Esophagus squamous epithelium (tissue), 5 donors: ENCODE measurements around the gene CPS1. TPM values are rescaled to one million over a fixed set of nuclear protein-coding genes. Genes with fewer than 3 reads are reported as not detected.

Experiments
- DNase-seq: peaks from one replicate; lab custom pipeline; 2025; lab: John Stamatoyannopoulos, UW
- H3K27ac ChIP-seq, 4 donors: fragments of 200-600 bp; sonication (generic); one replicate each; pipeline ENCODE4 v1.5.1; 2016 to 2019; ENCODE audit warnings: mild to moderate bottlenecking in 1 of 4
- H3K27me3 ChIP-seq, 4 donors: fragments of 200-600 bp; sonication (generic); 1 replicate in 3 of 4; 2 replicates in 1 of 4; pipeline versions ENCODE4 v1.5.1 to v1.6.0; 2017 to 2021; ENCODE audit warnings: antibody characterized with exemption in 1 of 4
- H3K36me3 ChIP-seq, 3 donors: fragments of 200-600 bp; sonication (generic); one replicate each; pipeline ENCODE4 v1.5.1; 2016 to 2019
- H3K4me1 ChIP-seq, 3 donors: fragments of 200-600 bp; sonication (generic); one replicate each; pipeline ENCODE4 v1.5.1; 2017 to 2019
- H3K4me3 ChIP-seq, 4 donors: fragments of 200-600 bp; sonication (generic); 1 replicate in 3 of 4; 2 replicates in 1 of 4; pipeline ENCODE4 v1.5.1; 2016 to 2019; ENCODE audit warnings: mild to moderate bottlenecking in 2 of 4, moderate library complexity in 1 of 4
- H3K9me3 ChIP-seq, 3 donors: fragments of 200-600 bp; sonication (generic); one replicate each; pipeline ENCODE4 v1.5.1; 2016 to 2019
- POLR2A ChIP-seq, 4 donors: fragments of 450-650 bp; IDR thresholded peaks; one replicate each; pipeline ENCODE4 v1.6.1; 2017; ENCODE audit warnings: antibody characterized with exemption in 4 of 4, mild to moderate bottlenecking in 4 of 4, moderate library complexity in 3 of 4
- WGBS, 2 donors: methylation state at CpG; one replicate each; pipeline ENCODE4 v1.1.5; 2018; 5-methylcytosine and 5-hydroxymethylcytosine counted together
- intact Hi-C: fragments of 100-400 bp; cut with DNase I; formaldehyde crosslinking; loops from one replicate; pipeline ENCODE4 v1.15.0; 2022
- total RNA-seq, 4 donors: library from RNA; depleted of rRNA; stranded (reverse); fragments of >200 nt; gene quantifications; one replicate each; pipeline ENCODE4 v1.1.0, GENCODE V29; 2016
- TF ChIP-seq, protein P1 (sequence below), 6 experiments: fragments of 450-650 bp in 4 of 6; fragments of 200-600 bp in 2 of 6; sonication (generic) in 2 of 6; IDR thresholded peaks; one replicate each; pipeline ENCODE4 v1.5.1; 2016 to 2019; ENCODE audit warnings: antibody characterized with exemption in 6 of 6, mild to moderate bottlenecking in 4 of 6, moderate library complexity in 4 of 6
- donor health status: DM: yes; HTN: yes; CAD: no.

The CPS1 gene
- total RNA-seq, 4 donors from 2014 or later = 2.2 to 8.9 (median 4.3) TPM

DNA sequence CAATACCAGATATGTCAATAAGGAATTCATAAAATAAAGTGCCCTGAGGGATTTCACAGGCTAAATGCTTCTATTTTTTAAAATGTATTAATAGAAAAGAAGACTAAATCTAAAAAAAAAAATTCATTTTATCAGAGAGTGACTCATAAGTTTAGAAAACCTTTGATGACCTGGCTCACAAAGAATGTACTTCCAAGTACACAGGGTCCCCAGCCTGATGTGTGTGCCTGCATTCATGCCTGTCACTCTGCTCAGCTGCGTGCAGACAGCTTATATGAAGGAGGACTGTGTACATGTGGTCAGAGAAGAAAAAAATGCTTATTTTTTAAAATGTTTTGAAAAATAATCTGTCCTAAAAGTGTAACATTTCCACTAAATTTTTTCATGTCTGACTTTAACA lies 3.0 kb upstream of the CPS1 start:
- no peak overlapping the region for H3K4me3 ChIP-seq
- no peak for DNase-seq
- no peaks in the 10 kb centered on the region for H3K9me3 ChIP-seq
- H3K36me3 ChIP-seq = no peaks in the 10 kb centered on the region
- TF ChIP-seq, protein P1, sequence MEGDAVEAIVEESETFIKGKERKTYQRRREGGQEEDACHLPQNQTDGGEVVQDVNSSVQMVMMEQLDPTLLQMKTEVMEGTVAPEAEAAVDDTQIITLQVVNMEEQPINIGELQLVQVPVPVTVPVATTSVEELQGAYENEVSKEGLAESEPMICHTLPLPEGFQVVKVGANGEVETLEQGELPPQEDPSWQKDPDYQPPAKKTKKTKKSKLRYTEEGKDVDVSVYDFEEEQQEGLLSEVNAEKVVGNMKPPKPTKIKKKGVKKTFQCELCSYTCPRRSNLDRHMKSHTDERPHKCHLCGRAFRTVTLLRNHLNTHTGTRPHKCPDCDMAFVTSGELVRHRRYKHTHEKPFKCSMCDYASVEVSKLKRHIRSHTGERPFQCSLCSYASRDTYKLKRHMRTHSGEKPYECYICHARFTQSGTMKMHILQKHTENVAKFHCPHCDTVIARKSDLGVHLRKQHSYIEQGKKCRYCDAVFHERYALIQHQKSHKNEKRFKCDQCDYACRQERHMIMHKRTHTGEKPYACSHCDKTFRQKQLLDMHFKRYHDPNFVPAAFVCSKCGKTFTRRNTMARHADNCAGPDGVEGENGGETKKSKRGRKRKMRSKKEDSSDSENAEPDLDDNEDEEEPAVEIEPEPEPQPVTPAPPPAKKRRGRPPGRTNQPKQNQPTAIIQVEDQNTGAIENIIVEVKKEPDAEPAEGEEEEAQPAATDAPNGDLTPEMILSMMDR (IDR thresholded peaks at IDR 0.05) = no peak
- no peak for TF ChIP-seq POLR2A (IDR thresholded peaks at IDR 0.05)
- H3K27ac ChIP-seq = no peak overlapping the region
- WGBS, 2 donors = 38 to 55% methylated on average over 1 of the region's 1 CpG
- intact Hi-C loops = no loop called here
- no peaks in the 10 kb centered on the region for H3K27me3 ChIP-seq
- no peaks in the 10 kb centered on the region for H3K4me1 ChIP-seq

DNA sequence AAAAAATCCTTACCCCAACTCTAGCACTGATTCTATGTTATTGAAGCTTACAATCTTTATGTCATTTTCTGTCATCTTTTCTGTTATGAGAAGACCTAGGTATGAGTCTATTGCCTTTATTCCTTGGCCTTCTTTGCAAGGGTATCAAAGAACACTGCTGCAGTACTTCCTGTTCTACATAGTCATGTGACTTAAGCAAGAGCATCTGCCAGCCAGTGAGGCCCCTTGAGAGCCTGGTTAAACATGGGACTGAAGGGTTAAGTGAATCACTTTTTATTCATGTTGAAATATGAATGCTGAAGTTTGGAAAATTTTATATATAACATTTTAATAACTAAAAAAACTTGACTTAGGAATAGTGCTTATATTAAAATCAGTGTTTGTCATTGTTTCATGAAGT lies 844 bp upstream of the CPS1 start:
- Histone ChIP-seq H3K36me3 (no peaks in the 10 kb centered on the region), H3K4me3 (no peak overlapping the region), H3K27me3 (no peaks in the 10 kb centered on the region), H3K4me1 (no peaks in the 10 kb centered on the region), H3K27ac (no peak overlapping the region), H3K9me3 (no peaks in the 10 kb centered on the region)
- intact Hi-C loops = no loop called here
- no peak for TF ChIP-seq POLR2A (IDR thresholded peaks at IDR 0.05)
- TF ChIP-seq, protein P1 (IDR thresholded peaks at IDR 0.05) = no peak
- DNase-seq = no peak

DNA sequence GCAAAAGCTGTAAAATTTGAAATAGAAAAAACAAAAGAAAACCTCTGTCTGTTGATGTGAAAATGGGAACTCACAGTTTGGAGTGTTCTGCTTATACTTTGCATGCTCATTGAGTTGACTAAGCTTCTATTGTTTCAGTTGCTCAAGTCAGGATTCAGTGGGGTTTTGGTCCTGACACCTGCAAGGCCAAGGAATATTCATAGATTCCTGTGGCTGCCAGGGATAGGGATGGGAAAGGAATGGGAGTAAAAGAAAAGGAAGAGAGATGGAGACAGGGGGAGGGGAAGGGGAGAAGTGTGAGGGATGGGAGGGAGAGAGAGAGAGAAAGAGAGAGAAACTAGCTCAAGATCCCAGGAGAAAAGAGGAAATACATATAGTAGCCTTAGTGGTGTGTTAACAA lies 1.3 kb downstream of the CPS1 start:
- TF ChIP-seq, protein P1 (IDR thresholded peaks at IDR 0.05) = no peak
- TF ChIP-seq POLR2A (IDR thresholded peaks at IDR 0.05) = no peak
- Histone ChIP-seq H3K9me3 (no peaks in the 10 kb centered on the region), H3K4me1 (no peaks in the 10 kb centered on the region), H3K27ac (no peak overlapping the region), H3K36me3 (no peaks in the 10 kb centered on the region), H3K4me3 (no peak overlapping the region), H3K27me3 (no peaks in the 10 kb centered on the region)
- DNase-seq = no peak
- intact Hi-C loops = no loop called here

DNA sequence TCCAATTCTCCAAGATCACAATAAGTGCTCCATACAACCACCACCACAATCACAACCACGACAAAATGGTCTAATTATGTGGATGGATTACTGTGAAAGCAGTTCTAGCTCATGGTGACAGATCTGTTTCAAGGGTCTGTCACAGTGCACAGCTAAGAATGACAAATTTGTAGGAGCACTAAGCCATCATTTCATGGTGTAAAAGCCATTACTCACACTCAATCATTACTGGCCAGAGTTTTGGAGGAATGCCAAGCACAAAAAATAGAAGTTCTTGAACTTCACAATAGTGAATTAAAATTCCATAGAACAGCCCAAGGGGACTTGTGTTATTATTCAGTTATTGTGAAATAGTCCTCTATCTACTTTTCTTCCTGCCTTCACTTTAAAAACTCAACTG lies 2.3 kb downstream of the CPS1 start:
- Histone ChIP-seq H3K4me3 (no peak overlapping the region), H3K4me1 (no peaks in the 10 kb centered on the region), H3K9me3 (no peaks in the 10 kb centered on the region), H3K27me3 (no peaks in the 10 kb centered on the region), H3K27ac (no peak overlapping the region), H3K36me3 (no peaks in the 10 kb centered on the region)
- intact Hi-C loops = no loop called here
- DNase-seq = no peak
- 7 to 13% methylated on average over 1 of the region's 1 CpG for WGBS, 2 donors
- no peak for TF ChIP-seq POLR2A (IDR thresholded peaks at IDR 0.05)
- TF ChIP-seq, protein P1 (IDR thresholded peaks at IDR 0.05) = no peak

DNA sequence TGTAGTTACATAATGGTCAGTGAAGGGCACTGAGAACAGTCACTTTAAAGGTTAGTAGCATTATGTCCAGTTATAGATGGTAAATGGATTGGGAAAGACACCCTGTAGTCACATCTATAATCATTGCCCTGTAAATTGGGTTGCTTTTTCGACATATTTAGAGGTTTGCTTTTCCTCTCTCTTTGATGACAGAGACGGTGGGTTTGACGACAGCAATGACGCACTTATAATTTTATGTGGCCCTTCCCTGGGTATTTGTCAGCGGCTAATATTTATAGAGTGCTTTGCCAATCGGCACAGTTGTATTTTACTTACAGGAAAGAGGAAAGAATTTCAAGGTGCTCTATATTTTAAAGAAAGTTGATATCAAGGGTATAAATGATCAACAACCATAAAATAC lies 2.8 kb downstream of the CPS1 start:
- H3K27me3 ChIP-seq = no peaks in the 10 kb centered on the region
- no peak for DNase-seq
- no peak overlapping the region for H3K4me3 ChIP-seq
- no peaks in the 10 kb centered on the region for H3K4me1 ChIP-seq
- H3K9me3 ChIP-seq = no peaks in the 10 kb centered on the region
- no peak overlapping the region for H3K27ac ChIP-seq
- H3K36me3 ChIP-seq = no peaks in the 10 kb centered on the region
- 78 to 91% methylated on average over 6 of the region's 6 CpGs for WGBS, 2 donors
- intact Hi-C loops = no loop called here
- TF ChIP-seq POLR2A (IDR thresholded peaks at IDR 0.05) = no peak
- TF ChIP-seq, protein P1 (IDR thresholded peaks at IDR 0.05) = no peak
